AG09309 (cell line): Measurements from ENCODE around the gene CCDC73.
A peak's percentile ranks its signal among the peaks of the same experiment; 100 is the strongest.

Source experiments
- DNase-seq: peaks from one replicate; pipeline ENCODE4 v3.0.0-alpha.2; 2010; ENCODE audit warnings: low read depth
- H3K4me3 ChIP-seq: 2 replicates; pipeline ENCODE4 v1.5.1; 2011; ENCODE audit warnings: mild to moderate bottlenecking, low read depth, low read length, moderate library complexity; ENCODE audit not compliant: control insufficient read depth
- TF ChIP-seq, protein P1 (sequence below): IDR thresholded peaks from 2 replicates; pipeline ENCODE4 v1.5.1; 2011; ENCODE audit warnings: mild to moderate bottlenecking, low read depth, low read length, inconsistent platforms; ENCODE audit not compliant: insufficient read depth, control insufficient read depth; ENCODE audit errors: missing control alignments

Gene CCDC73

DNA sequence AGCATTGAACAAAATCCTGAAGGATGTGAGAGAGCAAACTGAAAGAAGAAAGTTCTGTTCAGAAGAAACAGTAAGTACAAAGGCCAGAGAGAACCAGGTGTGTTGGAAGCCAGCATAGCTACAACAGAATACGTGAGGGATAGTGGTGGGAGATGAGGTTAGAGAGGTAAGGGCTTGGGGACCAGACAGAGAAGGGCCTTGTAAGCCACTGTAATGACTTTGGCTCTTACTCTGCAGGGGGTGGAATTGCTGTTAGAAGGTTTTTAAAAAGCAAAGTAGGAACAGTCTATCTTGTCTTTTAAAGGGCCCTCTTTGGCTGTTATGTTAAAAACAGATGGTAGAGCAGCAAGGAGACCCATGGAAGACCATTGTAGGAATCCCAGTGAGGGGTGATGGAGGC is 39.5 kb upstream of the CCDC73 start:
- no peak overlapping the region for H3K4me3 ChIP-seq
- no peak for DNase-seq
- TF ChIP-seq, protein P1, sequence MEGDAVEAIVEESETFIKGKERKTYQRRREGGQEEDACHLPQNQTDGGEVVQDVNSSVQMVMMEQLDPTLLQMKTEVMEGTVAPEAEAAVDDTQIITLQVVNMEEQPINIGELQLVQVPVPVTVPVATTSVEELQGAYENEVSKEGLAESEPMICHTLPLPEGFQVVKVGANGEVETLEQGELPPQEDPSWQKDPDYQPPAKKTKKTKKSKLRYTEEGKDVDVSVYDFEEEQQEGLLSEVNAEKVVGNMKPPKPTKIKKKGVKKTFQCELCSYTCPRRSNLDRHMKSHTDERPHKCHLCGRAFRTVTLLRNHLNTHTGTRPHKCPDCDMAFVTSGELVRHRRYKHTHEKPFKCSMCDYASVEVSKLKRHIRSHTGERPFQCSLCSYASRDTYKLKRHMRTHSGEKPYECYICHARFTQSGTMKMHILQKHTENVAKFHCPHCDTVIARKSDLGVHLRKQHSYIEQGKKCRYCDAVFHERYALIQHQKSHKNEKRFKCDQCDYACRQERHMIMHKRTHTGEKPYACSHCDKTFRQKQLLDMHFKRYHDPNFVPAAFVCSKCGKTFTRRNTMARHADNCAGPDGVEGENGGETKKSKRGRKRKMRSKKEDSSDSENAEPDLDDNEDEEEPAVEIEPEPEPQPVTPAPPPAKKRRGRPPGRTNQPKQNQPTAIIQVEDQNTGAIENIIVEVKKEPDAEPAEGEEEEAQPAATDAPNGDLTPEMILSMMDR, result no peak

DNA sequence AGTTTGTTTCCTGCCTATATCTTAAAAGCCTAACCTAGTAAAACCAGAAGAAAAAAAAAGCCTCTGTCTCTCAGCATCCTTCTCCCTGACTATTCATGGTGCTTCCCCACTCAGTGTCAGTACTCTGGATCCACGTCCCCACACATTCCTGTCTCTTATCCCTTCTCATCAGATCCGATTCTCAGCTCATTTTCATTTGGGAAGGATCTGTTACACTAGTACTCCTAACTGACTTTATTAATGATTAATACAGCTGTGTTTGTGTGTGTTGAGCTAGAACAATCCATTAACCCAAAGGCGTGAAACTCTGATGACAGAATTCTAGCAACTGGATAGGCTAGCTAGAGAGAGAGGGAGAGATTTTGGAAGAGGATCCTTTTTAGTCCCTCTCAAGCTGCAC is 36.8 kb upstream of the CCDC73 start:
- no peak for DNase-seq
- TF ChIP-seq, protein P1, result no peak
- no peak overlapping the region for H3K4me3 ChIP-seq

DNA sequence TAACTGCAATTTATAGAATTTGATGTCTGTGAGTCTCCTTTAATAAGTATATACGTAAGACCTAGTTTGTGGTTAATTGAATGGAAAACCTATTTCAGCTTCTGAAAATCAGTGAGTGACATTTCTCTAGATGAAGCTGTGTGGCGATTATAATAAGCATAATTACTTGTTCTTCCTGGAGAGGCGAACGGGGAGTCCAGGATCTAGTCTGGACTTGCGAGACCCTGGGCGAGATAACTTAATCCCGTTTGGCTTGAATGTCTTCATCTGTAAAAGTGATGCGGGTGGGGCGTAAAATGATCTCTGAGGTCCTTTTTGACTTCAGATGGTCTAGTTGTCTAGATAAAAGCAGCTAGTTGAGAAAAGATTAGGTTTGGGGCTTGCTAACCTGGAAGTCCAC is 36.3 kb upstream of the CCDC73 start:
- TF ChIP-seq, protein P1, result no peak
- DNase-seq, result no peak
- H3K4me3 ChIP-seq, result no peak overlapping the region

- TF ChIP-seq, protein P1, result no peak
- no peak overlapping the region for H3K4me3 ChIP-seq
- DNase-seq, result no peak
These were observed 35.9 kb upstream of the CCDC73 start for GRCh38 chr11:32830413-32830738.

GRCh38 chr11:32829680-32830412 is 35.4 kb upstream of the CCDC73 start, which contains the start of gene PRRG4:
PRRG4 (plus strand) TSS chr11:32829927; CDS start chr11:32830530, 603 bp downstream.
- H3K4me3 ChIP-seq, result peak within 1 kb of the TSS; percentile 31
- no peak for DNase-seq
- TF ChIP-seq, protein P1, result no peak

DNA sequence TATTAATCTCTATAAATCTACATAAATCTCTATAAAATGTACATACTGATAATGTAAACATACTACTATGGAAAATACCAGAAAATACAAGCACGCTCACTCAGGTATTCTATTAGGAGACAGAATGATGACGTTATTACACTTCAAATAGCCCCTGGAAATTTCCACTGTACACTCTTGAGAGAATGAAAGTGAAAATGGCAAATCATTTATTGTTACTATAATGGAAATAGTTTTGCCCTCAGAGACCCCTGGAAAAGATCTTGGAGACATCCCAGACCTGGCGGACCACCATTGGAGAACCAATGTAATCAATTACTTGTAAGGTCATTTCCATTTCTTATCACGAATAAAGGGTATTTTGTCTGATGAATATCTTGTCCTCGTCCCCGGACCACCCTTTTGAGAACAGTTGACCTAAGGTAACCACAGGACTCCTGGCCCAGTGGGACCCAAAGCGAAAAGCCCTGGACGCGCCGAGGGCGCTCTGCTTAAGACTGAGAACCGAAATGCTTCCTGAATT is 34.8 kb upstream of the CCDC73 start:
- peak overlapping the region; percentile 31 for H3K4me3 ChIP-seq
- TF ChIP-seq, protein P1, result no peak
- no peak for DNase-seq
